H9 (cell line): ENCODE measurements around the gene PCDH10. TPM values are rescaled to one million over a fixed set of nuclear protein-coding genes. Genes with fewer than 3 reads are reported as not detected.

ENCODE experiments used
- DNase-seq: peaks from one replicate; pipeline ENCODE4 v3.0.0-alpha.2; 2017
- H2AFZ ChIP-seq: one replicate; pipeline ENCODE4 v1.6.1; 2013; ENCODE audit warnings: mild to moderate bottlenecking, low read length, control low read depth, moderate library complexity
- H2AK5ac ChIP-seq: 2 replicates; pipeline ENCODE4 v1.6.1; 2013; ENCODE audit warnings: low read length, control low read depth, mixed read lengths; ENCODE audit not compliant: insufficient read length
- H2BK120ac ChIP-seq: one replicate; pipeline ENCODE4 v1.6.1; 2013; ENCODE audit warnings: low read depth, mild to moderate bottlenecking, low read length, control low read depth, inconsistent platforms; ENCODE audit not compliant: poor library complexity, severe bottlenecking
- H2BK12ac ChIP-seq: 2 replicates; pipeline ENCODE4 v1.6.1; 2013; ENCODE audit warnings: low read length, control low read depth, mixed read lengths, low read depth; ENCODE audit not compliant: insufficient read length
- H2BK15ac ChIP-seq: 2 replicates; pipeline ENCODE4 v1.6.1; 2013; ENCODE audit warnings: low read depth, low read length, control low read depth
- H2BK20ac ChIP-seq: one replicate; pipeline ENCODE4 v1.6.1; 2013; ENCODE audit warnings: low read depth, mild to moderate bottlenecking, low read length, control low read depth, inconsistent platforms; ENCODE audit not compliant: poor library complexity, severe bottlenecking
- H2BK5ac ChIP-seq: 2 replicates; pipeline ENCODE4 v1.6.1; 2013; ENCODE audit warnings: low read length, control low read depth, mixed read lengths; ENCODE audit not compliant: insufficient read length
- H3K14ac ChIP-seq: 2 replicates; pipeline ENCODE4 v1.6.1; 2013; ENCODE audit warnings: low read length, control low read depth; ENCODE audit not compliant: insufficient read depth
- H3K18ac ChIP-seq: 2 replicates; pipeline ENCODE4 v1.6.1; 2013; ENCODE audit warnings: low read depth, mild to moderate bottlenecking, mixed read lengths, low read length, control low read depth; ENCODE audit not compliant: insufficient read length
- H3K23ac ChIP-seq: 2 replicates; pipeline ENCODE4 v1.6.1; 2013; ENCODE audit warnings: low read length, control low read depth, mixed read lengths, low read depth; ENCODE audit not compliant: insufficient read length
- H3K23me2 ChIP-seq: 2 replicates; pipeline ENCODE4 v1.6.1; 2013; ENCODE audit warnings: low read depth, mild to moderate bottlenecking, mixed read lengths, low read length, control low read depth; ENCODE audit not compliant: insufficient read length, poor library complexity, severe bottlenecking
- H3K27ac ChIP-seq: 2 replicates; pipeline ENCODE4 v1.5.1; 2013; ENCODE audit warnings: low read length, control low read depth, mixed read lengths, low read depth; ENCODE audit not compliant: insufficient read length
- H3K27me3 ChIP-seq: 2 replicates; pipeline ENCODE4 v1.6.1; 2013; ENCODE audit warnings: low read length, control low read depth, inconsistent platforms; ENCODE audit not compliant: insufficient read depth
- H3K4ac ChIP-seq: 2 replicates; pipeline ENCODE4 v1.6.1; 2013; ENCODE audit warnings: low read depth, mild to moderate bottlenecking, control low read depth, inconsistent platforms, low read length, moderate library complexity
- H3K4me1 ChIP-seq: 2 replicates; pipeline ENCODE4 v1.6.1; 2013; ENCODE audit warnings: low read length, control low read depth, inconsistent platforms; ENCODE audit not compliant: insufficient read depth
- H3K4me2 ChIP-seq: 2 replicates; pipeline ENCODE4 v1.6.1; 2013; ENCODE audit warnings: low read length, control low read depth, mixed read lengths; ENCODE audit not compliant: insufficient read length, insufficient read depth
- H3K56ac ChIP-seq: 2 replicates; pipeline ENCODE4 v1.6.1; 2013; ENCODE audit warnings: low read depth, mild to moderate bottlenecking, mixed read lengths, low read length, control low read depth; ENCODE audit not compliant: insufficient read length
- H3K79me1 ChIP-seq: 2 replicates; pipeline ENCODE4 v1.6.1; 2013; ENCODE audit warnings: low read depth, mild to moderate bottlenecking, moderate library complexity, low read length, control low read depth, inconsistent platforms; ENCODE audit not compliant: insufficient read depth, poor library complexity, severe bottlenecking
- H3K79me2 ChIP-seq: 2 replicates; pipeline ENCODE4 v1.6.1; 2013; ENCODE audit warnings: low read length, control low read depth, inconsistent platforms; ENCODE audit not compliant: insufficient read depth
- H3K9ac ChIP-seq: 2 replicates; pipeline ENCODE4 v1.6.1; 2013; ENCODE audit warnings: low read length, control low read depth, mixed read lengths; ENCODE audit not compliant: insufficient read length; ENCODE audit errors: extremely low read depth
- H3K9me3 ChIP-seq: one replicate; pipeline ENCODE4 v1.6.1; 2013; ENCODE audit warnings: low read depth, low read length, inconsistent platforms; ENCODE audit not compliant: control insufficient read depth
- H3T11ph ChIP-seq: one replicate; pipeline ENCODE4 v1.6.1; 2013; ENCODE audit warnings: mild to moderate bottlenecking, low read length, control low read depth, inconsistent platforms
- H4K20me1 ChIP-seq: one replicate; pipeline ENCODE4 v1.6.1; 2013; ENCODE audit not compliant: control insufficient read depth, insufficient read length, insufficient read depth
- H4K5ac ChIP-seq: 2 replicates; pipeline ENCODE4 v1.6.1; 2013; ENCODE audit warnings: low read depth, mild to moderate bottlenecking, mixed read lengths, low read length, control low read depth; ENCODE audit not compliant: insufficient read length
- H4K8ac ChIP-seq: replicated peaks from 2 replicates; pipeline ENCODE4 v1.6.1; 2013; ENCODE audit warnings: low read length, control low read depth, mixed read lengths, low read depth; ENCODE audit not compliant: insufficient read length
- H4K91ac ChIP-seq: 2 replicates; pipeline ENCODE4 v1.6.1; 2013; ENCODE audit warnings: low read depth, mild to moderate bottlenecking, moderate library complexity, mixed read lengths, low read length, control low read depth; ENCODE audit not compliant: insufficient read length
- H3K27ac Mint-ChIP-seq, 3 experiments: 2 replicates in 2 of 3; 3 replicates in 1 of 3; pipeline ENCODE4 v1.8.0; 2020 to 2021; ENCODE audit warnings: mixed read lengths in 3 of 3, mild to moderate bottlenecking in 1 of 3, moderate library complexity in 1 of 3
- H3K27me3 Mint-ChIP-seq: 2 replicates; pipeline ENCODE4 v1.8.0; 2021; ENCODE audit warnings: low read depth, mild to moderate bottlenecking, moderate library complexity, mixed read lengths
- H3K36me3 Mint-ChIP-seq, 3 experiments: 2 replicates in 2 of 3; 3 replicates in 1 of 3; pipeline ENCODE4 v1.8.0; 2020 to 2021; ENCODE audit warnings: low read depth in 3 of 3, mixed read lengths in 3 of 3; ENCODE audit not compliant: insufficient read depth in 1 of 3
- H3K4me1 Mint-ChIP-seq, 2 experiments: 2 replicates each; pipeline ENCODE4 v1.8.0; 2020; ENCODE audit warnings: mixed read lengths in 2 of 2
- H3K4me3 Mint-ChIP-seq, 2 experiments: 2 replicates in 1 of 2; 3 replicates in 1 of 2; pipeline ENCODE4 v1.8.0; 2020 to 2021; ENCODE audit warnings: mild to moderate bottlenecking in 2 of 2, mixed read lengths in 2 of 2, moderate library complexity in 1 of 2
- H3K9me3 Mint-ChIP-seq, 2 experiments: 2 replicates in 1 of 2; 3 replicates in 1 of 2; pipeline ENCODE4 v1.8.0; 2020; ENCODE audit warnings: mild to moderate bottlenecking in 2 of 2, mixed read lengths in 2 of 2, moderate library complexity in 1 of 2
- CTCF ChIP-seq: fragments of 200-600 bp; sonication (generic); conservative IDR thresholded peaks from 3 replicates; pipeline ENCODE4 v1.8.0; 2021; ENCODE audit warnings: antibody characterized with exemption, mild to moderate bottlenecking
- WGBS: extraction: QIAGEN DNeasy Blood & Tissue Kit; methylation state at CpG from one replicate; pipeline ENCODE4 v1.1.7; 2013; ENCODE audit warnings: missing lambda C conversion rate, low lambda C conversion rate, mixed read lengths; ENCODE audit not compliant: insufficient read length; ENCODE audit errors: extremely low coverage; 5-methylcytosine and 5-hydroxymethylcytosine counted together
- total RNA-seq: library from RNA; stranded (reverse); gene quantifications from 2 replicates; pipeline ENCODE4 v1.2.1, GENCODE V29; 2021

The PCDH10 gene
- total RNA-seq, 1 experiment from 2014 or later: 8.1 TPM

- no CpG with 5 or more reads among the region's 3 CpGs for WGBS
- Histone ChIP-seq H3K79me2 (no peaks in the 10 kb centered on the region), H3K23me2 (no peaks in the 10 kb centered on the region), H3K27me3 (no peaks in the 10 kb centered on the region), H3K9me3 (no peaks in the 10 kb centered on the region), H3K14ac (no peak overlapping the region), H3T11ph (no peak overlapping the region), H3K4me1 (no peaks in the 10 kb centered on the region), H4K8ac (no peak overlapping the region), H2BK12ac (no peak overlapping the region), H2BK15ac (no peak overlapping the region), H3K4ac (no peak overlapping the region), H3K23ac (no peak overlapping the region), H2AK5ac (no peak overlapping the region), H3K4me2 (no peak overlapping the region), H3K79me1 (no peaks in the 10 kb centered on the region), H2BK5ac (no peak overlapping the region), H2BK20ac (no peak overlapping the region), H3K56ac (no peak overlapping the region), H3K27ac (no peak overlapping the region), H2BK120ac (no peak overlapping the region), H4K91ac (no peak overlapping the region), H4K20me1 (no peaks in the 10 kb centered on the region), H3K18ac (no peak overlapping the region), H4K5ac (no peak overlapping the region), H2AFZ (no peak overlapping the region), H3K9ac (no peak overlapping the region)
- Mint-ChIP-seq H3K27ac (no peak overlapping the region), H3K4me3 (no peak overlapping the region), H3K27me3 (no peaks in the 10 kb centered on the region), H3K9me3 (no peaks in the 10 kb centered on the region), H3K36me3 (no peaks in the 10 kb centered on the region), H3K4me1 (peaks cover 9 to 10% of the 10 kb centered on the region in 2 experiments)
- no peak for DNase-seq
- TF ChIP-seq CTCF: no peak
Measured at GRCh38 chr4:133160853-133161252, 11.8 kb downstream of the PCDH10 start.
